SK-N-SH (cell line): ENCODE measurements around the gene HS6ST3. TPM values are rescaled to one million over a fixed set of nuclear protein-coding genes. Genes with fewer than 3 reads are reported as not detected.

Experiments used
- CTCF ChIA-PET: fragments of 300-600, 350-600 bp; formaldehyde crosslinking; extraction: SDS; loops from one replicate; lab custom pipeline; 2021; lab: Yijun Ruan, JAX
- POLR2A ChIA-PET: fragments of 350-600 bp; sonication (Branson Sonifier 250); formaldehyde crosslinking; extraction: SDS; loops from one replicate; lab custom pipeline; 2020; ENCODE audit warnings: antibody characterized with exemption, inconsistent platforms; lab: Yijun Ruan, JAX
- DNase-seq: peaks from one replicate; pipeline ENCODE4 v3.0.0; 2012
- H2AFZ ChIP-seq: fragments of 200-600 bp; sonication (generic); 2 replicates; pipeline ENCODE4 v1.8.1; 2016; ENCODE audit warnings: antibody characterized with exemption, mild to moderate bottlenecking, low read depth
- H3F3A ChIP-seq: fragments of 200-600 bp; sonication (generic); replicated peaks from 2 replicates; pipeline ENCODE3; 2016; ENCODE audit warnings: antibody characterized with exemption, mild to moderate bottlenecking; ENCODE audit not compliant: insufficient read depth
- H3K27ac ChIP-seq, 2 experiments: fragments of 200-500 bp in 1 of 2; fragments of 200-600 bp in 1 of 2; sonication (Bioruptor generic) in 1 of 2; sonication (generic), shearing (Covaris generic) in 1 of 2; 2 replicates each; pipeline versions ENCODE4 v1.5.1 to v1.6.1; 2014 to 2016; ENCODE audit warnings: low read depth in 2 of 2, inconsistent platforms in 1 of 2, low read length in 1 of 2, mild to moderate bottlenecking in 1 of 2, mixed read lengths in 1 of 2
- H3K27me3 ChIP-seq: fragments of 200-600 bp; sonication (generic), shearing (Covaris generic); 2 replicates; pipeline ENCODE4 v1.6.1; 2016; ENCODE audit warnings: mixed run types; ENCODE audit not compliant: insufficient read depth
- H3K36me3 ChIP-seq, 2 experiments: fragments of 200-500 bp in 1 of 2; fragments of 200-600 bp in 1 of 2; sonication (Bioruptor generic) in 1 of 2; sonication (generic) in 1 of 2; replicated peaks in 1 of 2; 2 replicates each; pipeline versions ENCODE3 to v1.5.1; 2014 to 2016; ENCODE audit warnings: low read length in 1 of 2, mild to moderate bottlenecking in 1 of 2; ENCODE audit not compliant: insufficient read depth in 2 of 2, control insufficient read depth in 1 of 2
- H3K4me1 ChIP-seq, 2 experiments: fragments of 200-500 bp in 1 of 2; fragments of 200-600 bp in 1 of 2; sonication (Bioruptor generic) in 1 of 2; sonication (generic), shearing (Covaris generic) in 1 of 2; 2 replicates each; pipeline versions ENCODE4 v1.5.1 to v1.6.1; 2014 to 2016; ENCODE audit warnings: low read depth in 1 of 2, low read length in 1 of 2, mixed run types in 1 of 2; ENCODE audit not compliant: insufficient read depth in 2 of 2, control insufficient read depth in 1 of 2
- H3K4me2 ChIP-seq: fragments of 200-600 bp; sonication (generic), shearing (Covaris generic); 2 replicates; pipeline ENCODE4 v1.6.1; 2017; ENCODE audit warnings: mixed run types
- H3K4me3 ChIP-seq, 2 experiments: fragments of 200-500 bp in 1 of 2; fragments of 200-600 bp in 1 of 2; sonication (Bioruptor generic) in 1 of 2; sonication (generic), shearing (Covaris generic) in 1 of 2; 2 replicates each; pipeline versions ENCODE4 v1.5.1 to v1.8.1; 2014 to 2016; ENCODE audit warnings: low read depth in 2 of 2, inconsistent platforms in 1 of 2, low read length in 1 of 2, mild to moderate bottlenecking in 1 of 2, mixed read lengths in 1 of 2, moderate library complexity in 1 of 2
- H3K79me2 ChIP-seq: fragments of 200-600 bp; sonication (generic); 2 replicates; pipeline ENCODE4 v1.8.1; 2017; ENCODE audit warnings: mild to moderate bottlenecking; ENCODE audit not compliant: insufficient read depth
- H3K9ac ChIP-seq: fragments of 200-600 bp; sonication (generic); 2 replicates; pipeline ENCODE4 v1.6.1; 2017; ENCODE audit warnings: mixed run types
- H3K9me2 ChIP-seq: fragments of 200-600 bp; sonication (generic); 2 replicates; pipeline ENCODE4 v1.6.1; 2017; ENCODE audit warnings: mixed run types
- H3K9me3 ChIP-seq: fragments of 200-600 bp; sonication (generic); 2 replicates; pipeline ENCODE4 v1.6.1; 2017; ENCODE audit warnings: mixed run types, mild to moderate bottlenecking, moderate library complexity
- H4K20me1 ChIP-seq: fragments of 200-600 bp; sonication (generic); 2 replicates; pipeline ENCODE4 v1.6.1; 2017; ENCODE audit warnings: mild to moderate bottlenecking, mixed run types; ENCODE audit not compliant: insufficient read depth
- EP300 ChIP-seq, 2 experiments: IDR thresholded peaks; 2 replicates each; pipeline versions ENCODE4 v1.4.0 to v1.6.1; 2012; ENCODE audit warnings: borderline replicate concordance in 1 of 2, low read depth in 1 of 2, low read length in 1 of 2
- EZH2phosphoT487 ChIP-seq: fragments of 200-600 bp; sonication (generic); IDR thresholded peaks from 2 replicates; pipeline ENCODE4 v1.6.1; 2017; ENCODE audit warnings: low read depth, mixed run types, mild to moderate bottlenecking, antibody characterized with exemption, moderate library complexity, borderline replicate concordance
- FOXJ3 ChIP-seq: sonication (generic); formaldehyde crosslinking; IDR thresholded peaks from 2 replicates; pipeline ENCODE4 v1.5.1; 2020; ENCODE audit warnings: mild to moderate bottlenecking, missing genetic modification reagents
- FOXM1 ChIP-seq: IDR thresholded peaks from 2 replicates; pipeline ENCODE4 v1.4.0; 2012; ENCODE audit warnings: low read depth, mild to moderate bottlenecking
- GABPA ChIP-seq: IDR thresholded peaks from 2 replicates; pipeline ENCODE4 v1.4.0; 2012; ENCODE audit warnings: low read depth, mild to moderate bottlenecking
- GATA2 ChIP-seq: sonication (generic); formaldehyde crosslinking; IDR thresholded peaks from 2 replicates; pipeline ENCODE4 v1.5.0; 2020; ENCODE audit warnings: mild to moderate bottlenecking, missing genetic modification reagents
- NFIC ChIP-seq: IDR thresholded peaks from 2 replicates; pipeline ENCODE4 v1.4.0; 2012; ENCODE audit warnings: borderline replicate concordance
- NRF1 ChIP-seq: IDR thresholded peaks from 2 replicates; pipeline ENCODE4 v1.6.1; 2012; ENCODE audit warnings: low read depth, mild to moderate bottlenecking, low read length
- POLR2AphosphoS5 ChIP-seq: IDR thresholded peaks from 2 replicates; pipeline ENCODE4 v1.6.1; 2012; ENCODE audit warnings: low read depth, low read length
- RAD21 ChIP-seq: IDR thresholded peaks from 2 replicates; pipeline ENCODE4 v1.6.1; 2012; ENCODE audit warnings: mild to moderate bottlenecking, low read length
- SIN3A ChIP-seq: IDR thresholded peaks from 2 replicates; pipeline ENCODE4 v1.6.1; 2012; ENCODE audit warnings: low read depth, mild to moderate bottlenecking, low read length, moderate library complexity, borderline replicate concordance
- TAF1 ChIP-seq: IDR thresholded peaks from 2 replicates; pipeline ENCODE4 v1.6.1; 2012; ENCODE audit warnings: low read depth, mild to moderate bottlenecking, low read length, moderate library complexity, borderline replicate concordance
- TCF12 ChIP-seq: IDR thresholded peaks from 2 replicates; pipeline ENCODE4 v1.4.0; 2012
- WGBS: methylation state at CpG from one replicate; pipeline ENCODE4 v1.1.6; 2017; ENCODE audit warnings: low lambda C conversion rate; 5-methylcytosine and 5-hydroxymethylcytosine counted together
- polyA plus RNA-seq, 3 experiments: library from polyadenylated mRNA; depleted of rRNA; stranded (reverse); fragments of >200 nt; gene quantifications; 2 replicates each; pipeline ENCODE4 v1.2.3, GENCODE V29; 2012
- TF ChIP-seq, protein P1 (sequence below): fragments of 150-350 bp; IDR thresholded peaks from 2 replicates; pipeline ENCODE4 v1.6.1; 2016; ENCODE audit warnings: mild to moderate bottlenecking, low read depth, low read length
- TF ChIP-seq, protein P2 (sequence below): fragments of 150-350 bp; IDR thresholded peaks from 2 replicates; pipeline ENCODE4 v1.6.1; 2017; ENCODE audit warnings: antibody characterized with exemption, low read length, low read depth, borderline replicate concordance
- TF ChIP-seq, protein P3 (sequence below): fragments of 200-600 bp; sonication (generic); IDR thresholded peaks from 2 replicates; pipeline ENCODE4 v1.6.1; 2017; ENCODE audit warnings: antibody characterized with exemption, mild to moderate bottlenecking, moderate library complexity

Gene HS6ST3
- polyA plus RNA-seq, 1 of the 3 experiments (the other 2 are of a cell fraction), result under 0.01 TPM

DNA sequence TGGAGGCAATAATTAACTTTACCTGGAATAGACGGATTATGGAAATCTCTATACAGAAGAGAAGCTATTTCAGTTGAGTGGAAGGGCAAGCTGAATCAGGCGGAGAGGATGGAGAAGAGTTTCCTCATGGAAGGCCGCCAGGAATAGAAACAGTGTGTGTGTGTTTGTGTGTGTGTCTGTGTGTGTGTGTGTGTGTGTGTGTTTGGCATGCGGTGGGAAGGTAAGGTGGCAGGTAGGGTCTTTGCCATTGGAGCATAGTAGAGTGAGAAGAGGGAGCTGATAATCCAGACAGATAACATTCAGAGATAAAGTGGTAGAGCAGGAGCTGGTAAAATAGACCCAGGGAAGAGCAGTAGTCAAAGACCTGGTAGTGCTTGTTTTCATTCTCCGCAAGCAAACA lies 9.2 kb upstream of the HS6ST3 start (continued):
- no peak for TF ChIP-seq RAD21
- no peak for TF ChIP-seq NRF1
- TF ChIP-seq, protein P1, sequence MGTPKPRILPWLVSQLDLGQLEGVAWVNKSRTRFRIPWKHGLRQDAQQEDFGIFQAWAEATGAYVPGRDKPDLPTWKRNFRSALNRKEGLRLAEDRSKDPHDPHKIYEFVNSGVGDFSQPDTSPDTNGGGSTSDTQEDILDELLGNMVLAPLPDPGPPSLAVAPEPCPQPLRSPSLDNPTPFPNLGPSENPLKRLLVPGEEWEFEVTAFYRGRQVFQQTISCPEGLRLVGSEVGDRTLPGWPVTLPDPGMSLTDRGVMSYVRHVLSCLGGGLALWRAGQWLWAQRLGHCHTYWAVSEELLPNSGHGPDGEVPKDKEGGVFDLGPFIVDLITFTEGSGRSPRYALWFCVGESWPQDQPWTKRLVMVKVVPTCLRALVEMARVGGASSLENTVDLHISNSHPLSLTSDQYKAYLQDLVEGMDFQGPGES, result no peak
- TF ChIP-seq TAF1, result no peak
- no peak for TF ChIP-seq EZH2phosphoT487

DNA sequence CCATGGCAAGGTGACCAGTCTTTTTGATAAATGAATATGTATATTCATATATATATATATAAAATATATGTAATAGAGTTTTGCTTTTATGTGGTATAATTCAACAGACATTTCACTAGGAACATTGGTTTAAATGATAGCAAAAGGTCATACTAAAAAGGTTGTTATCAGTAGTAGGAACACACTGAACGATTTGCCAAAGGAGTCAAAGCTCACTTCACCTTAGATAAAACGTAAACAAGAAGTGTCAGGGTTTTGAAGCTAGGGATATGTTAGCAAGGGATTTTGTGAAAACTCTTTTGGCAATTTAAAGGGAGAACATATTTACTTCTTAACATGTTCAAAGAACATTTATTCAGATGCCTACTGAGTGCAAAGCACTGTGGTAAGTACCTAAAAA lies 8.0 kb upstream of the HS6ST3 start:
- no peaks in the 10 kb centered on the region for H3K27me3 ChIP-seq
- H3K4me3 ChIP-seq, result no peak overlapping the region
- H3K27ac ChIP-seq, result no peak overlapping the region
- H3K4me1 ChIP-seq, result no peaks in the 10 kb centered on the region
- no peak for DNase-seq
- ChIA-PET POLR2A (interaction anchor here (0.7 kb wide), 1 partner anchor 29 kb away, joined by 4 read pairs; the partner anchor contains the start of gene UGGT2), CTCF (interaction anchor here (1.4 to 1.6 kb wide), 2 partner anchors 16 to 736 kb away, joined by 3 to 5 read pairs; no protein-coding TSS in a partner anchor)
- H3K36me3 ChIP-seq, result no peaks in the 10 kb centered on the region
- H3K9ac ChIP-seq, result no peak overlapping the region
- WGBS, result 25% methylated on average over 2 of the region's 2 CpGs
- H4K20me1 ChIP-seq, result no peaks in the 10 kb centered on the region
- no peaks in the 10 kb centered on the region for H3K9me2 ChIP-seq
- TF ChIP-seq NFIC, result no peak
- no peak for TF ChIP-seq NRF1
- no peak overlapping the region for H3K4me2 ChIP-seq
- H3K79me2 ChIP-seq, result no peaks in the 10 kb centered on the region
- H3K9me3 ChIP-seq, result no peaks in the 10 kb centered on the region
- H2AFZ ChIP-seq, result no peak overlapping the region
- H3F3A ChIP-seq, result no peaks in the 10 kb centered on the region

DNA sequence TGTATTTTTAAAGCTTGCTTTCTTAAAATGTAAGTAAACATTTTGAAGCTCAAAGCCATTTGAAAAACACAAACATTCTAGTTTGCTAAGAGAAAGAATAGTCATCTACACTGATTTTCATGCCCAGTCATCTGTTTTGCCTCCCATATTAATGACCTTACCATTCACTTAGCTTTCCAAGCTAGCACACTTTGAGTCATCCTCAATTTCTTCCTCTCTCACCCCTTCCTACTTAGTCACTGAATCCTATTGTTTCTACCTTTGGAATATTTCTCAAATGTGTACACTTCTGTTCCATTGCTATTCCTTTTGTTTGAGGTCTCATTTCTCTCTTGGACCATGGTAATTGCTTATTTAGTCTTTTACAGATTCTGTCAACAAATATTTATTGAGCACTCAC lies 7.3 kb upstream of the HS6ST3 start:
- POLR2A ChIA-PET, result interaction anchor here (0.7 kb wide), 1 partner anchor 29 kb away, joined by 4 read pairs; the partner anchor contains the start of gene UGGT2
- no peak overlapping the region for H3K27ac ChIP-seq
- no peak for DNase-seq
- H3K4me3 ChIP-seq, result no peak overlapping the region
- H3K9ac ChIP-seq, result no peak overlapping the region
- no peak overlapping the region for H2AFZ ChIP-seq
- no peaks in the 10 kb centered on the region for H3K4me1 ChIP-seq
- TF ChIP-seq, protein P2, sequence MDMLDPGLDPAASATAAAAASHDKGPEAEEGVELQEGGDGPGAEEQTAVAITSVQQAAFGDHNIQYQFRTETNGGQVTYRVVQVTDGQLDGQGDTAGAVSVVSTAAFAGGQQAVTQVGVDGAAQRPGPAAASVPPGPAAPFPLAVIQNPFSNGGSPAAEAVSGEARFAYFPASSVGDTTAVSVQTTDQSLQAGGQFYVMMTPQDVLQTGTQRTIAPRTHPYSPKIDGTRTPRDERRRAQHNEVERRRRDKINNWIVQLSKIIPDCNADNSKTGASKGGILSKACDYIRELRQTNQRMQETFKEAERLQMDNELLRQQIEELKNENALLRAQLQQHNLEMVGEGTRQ, result no peak
- TF ChIP-seq SIN3A (no peak), GATA2 (CRISPR knock-in tag) (no peak), EP300 (IDR thresholded peaks at IDR 0.05; ENCODE audit: borderline replicate concordance in 1 of 2, low read depth in 1 of 2, low read length in 1 of 2) (no peak), POLR2AphosphoS5 (no peak), TCF12 (no peak), GABPA (no peak), FOXJ3 (CRISPR knock-in tag) (no peak), NRF1 (no peak), TAF1 (no peak), FOXM1 (no peak)
- TF ChIP-seq, protein P3, sequence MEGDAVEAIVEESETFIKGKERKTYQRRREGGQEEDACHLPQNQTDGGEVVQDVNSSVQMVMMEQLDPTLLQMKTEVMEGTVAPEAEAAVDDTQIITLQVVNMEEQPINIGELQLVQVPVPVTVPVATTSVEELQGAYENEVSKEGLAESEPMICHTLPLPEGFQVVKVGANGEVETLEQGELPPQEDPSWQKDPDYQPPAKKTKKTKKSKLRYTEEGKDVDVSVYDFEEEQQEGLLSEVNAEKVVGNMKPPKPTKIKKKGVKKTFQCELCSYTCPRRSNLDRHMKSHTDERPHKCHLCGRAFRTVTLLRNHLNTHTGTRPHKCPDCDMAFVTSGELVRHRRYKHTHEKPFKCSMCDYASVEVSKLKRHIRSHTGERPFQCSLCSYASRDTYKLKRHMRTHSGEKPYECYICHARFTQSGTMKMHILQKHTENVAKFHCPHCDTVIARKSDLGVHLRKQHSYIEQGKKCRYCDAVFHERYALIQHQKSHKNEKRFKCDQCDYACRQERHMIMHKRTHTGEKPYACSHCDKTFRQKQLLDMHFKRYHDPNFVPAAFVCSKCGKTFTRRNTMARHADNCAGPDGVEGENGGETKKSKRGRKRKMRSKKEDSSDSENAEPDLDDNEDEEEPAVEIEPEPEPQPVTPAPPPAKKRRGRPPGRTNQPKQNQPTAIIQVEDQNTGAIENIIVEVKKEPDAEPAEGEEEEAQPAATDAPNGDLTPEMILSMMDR, result no peak
- TF ChIP-seq, all 33 proteins: peak for 0
- no peaks in the 10 kb centered on the region for H3K79me2 ChIP-seq
- CTCF ChIA-PET, result interaction anchor here (1.4 to 1.6 kb wide), 2 partner anchors 17 to 735 kb away, joined by 3 to 5 read pairs; no protein-coding TSS in a partner anchor
- no peaks in the 10 kb centered on the region for H3F3A ChIP-seq
- no peaks in the 10 kb centered on the region for H3K27me3 ChIP-seq
- H3K36me3 ChIP-seq, result no peaks in the 10 kb centered on the region
- no peak overlapping the region for H3K4me2 ChIP-seq
- H3K9me3 ChIP-seq, result no peaks in the 10 kb centered on the region
- H3K9me2 ChIP-seq, result no peaks in the 10 kb centered on the region
- H4K20me1 ChIP-seq, result no peaks in the 10 kb centered on the region
